ENCODE data around the gene ZNF775.

Gene ZNF775

GRCh38 chr7:150396851-150397260, 17.7 kb downstream of the ZNF775 start:
- H3K27ac ChIP-seq (ENCODE audit: low read depth, low read length), result no peak overlapping the region
- peaks cover 8% of the 10 kb centered on the region for H3K4me1 ChIP-seq (ENCODE audit: control insufficient read depth, insufficient read depth, low read length, unreplicated experiment)
- H3K36me3 ChIP-seq (ENCODE audit: insufficient read depth, low read length), result no peaks in the 10 kb centered on the region
- no peak overlapping the region for H2AFZ ChIP-seq (ENCODE audit: low read length, unreplicated experiment)
- no peak overlapping the region for H3K4me3 ChIP-seq (ENCODE audit: low read depth, low read length)
- H3K27me3 ChIP-seq (ENCODE audit: insufficient read depth, low read length), result no peaks in the 10 kb centered on the region
- no peaks in the 10 kb centered on the region for H3K79me2 ChIP-seq (ENCODE audit: control insufficient read depth, insufficient read depth, low read length, unreplicated experiment)

GRCh38 chr7:150397346-150398107, 18.4 kb downstream of the ZNF775 start:
- Histone ChIP-seq H3K4me1 (ENCODE audit: control insufficient read depth, insufficient read depth, low read length, unreplicated experiment) (peaks cover 8% of the 10 kb centered on the region), H2AFZ (ENCODE audit: low read length, unreplicated experiment) (no peak overlapping the region), H3K79me2 (ENCODE audit: control insufficient read depth, insufficient read depth, low read length, unreplicated experiment) (no peaks in the 10 kb centered on the region)

GRCh38 chr7:150398108-150398964, 19.2 kb downstream of the ZNF775 start:
- no peak overlapping the region for H2AFZ ChIP-seq (ENCODE audit: low read length, unreplicated experiment)
- H3K4me1 ChIP-seq (ENCODE audit: control insufficient read depth, insufficient read depth, low read length, unreplicated experiment), result peaks cover 8% of the 10 kb centered on the region
- no peaks in the 10 kb centered on the region for H3K27me3 ChIP-seq (ENCODE audit: insufficient read depth, low read length)
- no peaks in the 10 kb centered on the region for H3K36me3 ChIP-seq (ENCODE audit: insufficient read depth, low read length)
- H3K79me2 ChIP-seq (ENCODE audit: control insufficient read depth, insufficient read depth, low read length, unreplicated experiment), result no peaks in the 10 kb centered on the region
- no peak overlapping the region for H3K27ac ChIP-seq (ENCODE audit: low read depth, low read length)
- no peak overlapping the region for H3K4me3 ChIP-seq (ENCODE audit: low read depth, low read length)

More at GRCh38 chr7:150397346-150398107, 18.4 kb downstream of the ZNF775 start:
- H3K27ac ChIP-seq (ENCODE audit: low read depth, low read length), result no peak overlapping the region
- no peaks in the 10 kb centered on the region for H3K36me3 ChIP-seq (ENCODE audit: insufficient read depth, low read length)
- H3K27me3 ChIP-seq (ENCODE audit: insufficient read depth, low read length), result no peaks in the 10 kb centered on the region
- no peak overlapping the region for H3K4me3 ChIP-seq (ENCODE audit: low read depth, low read length)

- Histone ChIP-seq H3K4me3 (ENCODE audit: low read depth, low read length) (no peak overlapping the region), H2AFZ (ENCODE audit: low read length, unreplicated experiment) (no peak overlapping the region), H3K36me3 (ENCODE audit: insufficient read depth, low read length) (no peaks in the 10 kb centered on the region), H3K79me2 (ENCODE audit: control insufficient read depth, insufficient read depth, low read length, unreplicated experiment) (no peaks in the 10 kb centered on the region), H3K27ac (ENCODE audit: low read depth, low read length) (no peak overlapping the region), H3K27me3 (ENCODE audit: insufficient read depth, low read length) (no peaks in the 10 kb centered on the region), H3K4me1 (ENCODE audit: control insufficient read depth, insufficient read depth, low read length, unreplicated experiment) (peaks cover 8% of the 10 kb centered on the region)
These were observed 19.8 kb downstream of the ZNF775 start for GRCh38 chr7:150398965-150399320.

- Histone ChIP-seq H2AFZ (ENCODE audit: low read length, unreplicated experiment) (no peak overlapping the region), H3K27me3 (ENCODE audit: insufficient read depth, low read length) (no peaks in the 10 kb centered on the region), H3K36me3 (ENCODE audit: insufficient read depth, low read length) (no peaks in the 10 kb centered on the region), H3K79me2 (ENCODE audit: control insufficient read depth, insufficient read depth, low read length, unreplicated experiment) (no peaks in the 10 kb centered on the region), H3K4me3 (ENCODE audit: low read depth, low read length) (no peak overlapping the region), H3K27ac (ENCODE audit: low read depth, low read length) (no peak overlapping the region), H3K4me1 (ENCODE audit: control insufficient read depth, insufficient read depth, low read length, unreplicated experiment) (peaks cover 8% of the 10 kb centered on the region)
These were observed 20.4 kb downstream of the ZNF775 start for GRCh38 chr7:150399421-150400007.

GRCh38 chr7:150400008-150400787, 21.1 kb downstream of the ZNF775 start:
- H3K4me3 ChIP-seq (ENCODE audit: low read depth, low read length), result no peak overlapping the region
- H3K27me3 ChIP-seq (ENCODE audit: insufficient read depth, low read length), result no peaks in the 10 kb centered on the region
- no peak overlapping the region for H2AFZ ChIP-seq (ENCODE audit: low read length, unreplicated experiment)
- H3K27ac ChIP-seq (ENCODE audit: low read depth, low read length), result no peak overlapping the region
- H3K79me2 ChIP-seq (ENCODE audit: control insufficient read depth, insufficient read depth, low read length, unreplicated experiment), result no peaks in the 10 kb centered on the region
- peaks cover 8% of the 10 kb centered on the region for H3K4me1 ChIP-seq (ENCODE audit: control insufficient read depth, insufficient read depth, low read length, unreplicated experiment)
- H3K36me3 ChIP-seq (ENCODE audit: insufficient read depth, low read length), result no peaks in the 10 kb centered on the region

GRCh38 chr7:150400788-150401423, 21.8 kb downstream of the ZNF775 start:
- H3K27me3 ChIP-seq (ENCODE audit: insufficient read depth, low read length), result no peaks in the 10 kb centered on the region
- H3K4me3 ChIP-seq (ENCODE audit: low read depth, low read length), result no peak overlapping the region
- no peak overlapping the region for H3K27ac ChIP-seq (ENCODE audit: low read depth, low read length)
- peaks cover 8% of the 10 kb centered on the region for H3K4me1 ChIP-seq (ENCODE audit: control insufficient read depth, insufficient read depth, low read length, unreplicated experiment)
- H3K36me3 ChIP-seq (ENCODE audit: insufficient read depth, low read length), result no peaks in the 10 kb centered on the region
- H2AFZ ChIP-seq (ENCODE audit: low read length, unreplicated experiment), result no peak overlapping the region
- H3K79me2 ChIP-seq (ENCODE audit: control insufficient read depth, insufficient read depth, low read length, unreplicated experiment), result no peaks in the 10 kb centered on the region

- no peaks in the 10 kb centered on the region for H3K27me3 ChIP-seq (ENCODE audit: insufficient read depth, low read length)
- peaks cover 11% of the 10 kb centered on the region for H3K4me1 ChIP-seq (ENCODE audit: control insufficient read depth, insufficient read depth, low read length, unreplicated experiment)
- no peak overlapping the region for H3K27ac ChIP-seq (ENCODE audit: low read depth, low read length)
- no peaks in the 10 kb centered on the region for H3K79me2 ChIP-seq (ENCODE audit: control insufficient read depth, insufficient read depth, low read length, unreplicated experiment)
- H3K4me3 ChIP-seq (ENCODE audit: low read depth, low read length), result no peak overlapping the region
- no peak overlapping the region for H2AFZ ChIP-seq (ENCODE audit: low read length, unreplicated experiment)
- no peaks in the 10 kb centered on the region for H3K36me3 ChIP-seq (ENCODE audit: insufficient read depth, low read length)
These were observed 22.3 kb downstream of the ZNF775 start for GRCh38 chr7:150401424-150401790.

- H3K36me3 ChIP-seq (ENCODE audit: insufficient read depth, low read length), result no peaks in the 10 kb centered on the region
- no peaks in the 10 kb centered on the region for H3K79me2 ChIP-seq (ENCODE audit: control insufficient read depth, insufficient read depth, low read length, unreplicated experiment)
- H2AFZ ChIP-seq (ENCODE audit: low read length, unreplicated experiment), result no peak overlapping the region
- H3K4me3 ChIP-seq (ENCODE audit: low read depth, low read length), result no peak overlapping the region
- no peak overlapping the region for H3K27ac ChIP-seq (ENCODE audit: low read depth, low read length)
- H3K27me3 ChIP-seq (ENCODE audit: insufficient read depth, low read length), result no peaks in the 10 kb centered on the region
- H3K4me1 ChIP-seq (ENCODE audit: control insufficient read depth, insufficient read depth, low read length, unreplicated experiment), result peaks cover 14% of the 10 kb centered on the region
These were observed 22.9 kb downstream of the ZNF775 start for GRCh38 chr7:150401861-150402631.
